Endothelial cell of umbilical vein (primary cell): ENCODE results near the gene SNX10. TPM values are rescaled to one million over a fixed set of nuclear protein-coding genes. Genes with fewer than 3 reads are reported as not detected.

Source experiments
- BruUV-seq: library from RNA; stranded (reverse); fragments of 400-500 nt; replicated peaks from 2 replicates; lab custom pipeline; 2021; lab: Mats Ljungman, UMichigan
- CTCF ChIA-PET: fragments of 300-600, 350-600 bp; sonication (Branson Sonifier 250); formaldehyde crosslinking; loops from one replicate; lab custom pipeline; 2021; ENCODE audit warnings: antibody characterized with exemption, inconsistent platforms; lab: Charles Lee
- POLR2A ChIA-PET: fragments of 300-600, 350-600 bp; sonication (Branson Sonifier 250); formaldehyde crosslinking; loops from one replicate; lab custom pipeline; 2021; ENCODE audit warnings: antibody characterized with exemption, inconsistent platforms; lab: Charles Lee
- DNase-seq: peaks from one replicate; pipeline ENCODE4 v3.0.0-alpha.2; 2011; ENCODE audit warnings: low read depth, low spot score
- FAIRE-seq: peaks from 2 replicates; lab custom pipeline; 2011; peaks lifted over from hg19 to GRCh38; lab: Jason Lieb, UNC
- H2AFZ ChIP-seq: 2 replicates; pipeline ENCODE4 v1.6.0; 2012; ENCODE audit warnings: low read depth, low read length, control low read depth, inconsistent platforms
- H3K27ac ChIP-seq: 2 replicates; pipeline ENCODE4 v1.5.1; 2011; ENCODE audit warnings: low read depth, mild to moderate bottlenecking, control low read depth, low read length, moderate library complexity; ENCODE audit not compliant: insufficient read depth
- H3K27me3 ChIP-seq, 2 experiments: 2 replicates each; pipeline versions ENCODE4 v1.6.0 to v1.6.1; 2011; ENCODE audit warnings: low read length in 2 of 2, mixed read lengths in 1 of 2; ENCODE audit not compliant: control insufficient read depth in 2 of 2, insufficient read depth in 2 of 2
- H3K36me3 ChIP-seq, 2 experiments: 2 replicates in 1 of 2; 3 replicates in 1 of 2; pipeline ENCODE4 v1.5.1; 2011; ENCODE audit warnings: low read length in 2 of 2, mild to moderate bottlenecking in 1 of 2, moderate library complexity in 1 of 2; ENCODE audit not compliant: control insufficient read depth in 2 of 2, insufficient read depth in 2 of 2; ENCODE audit errors: extremely low read depth in 1 of 2
- H3K4me1 ChIP-seq: 3 replicates; pipeline ENCODE4 v1.5.1; 2011; ENCODE audit warnings: mild to moderate bottlenecking, low read length; ENCODE audit not compliant: control insufficient read depth, insufficient read depth; ENCODE audit errors: extremely low read depth
- H3K4me2 ChIP-seq: 2 replicates; pipeline ENCODE4 v1.6.1; 2011; ENCODE audit warnings: low read length, control low read depth, mixed read lengths; ENCODE audit not compliant: insufficient read depth
- H3K4me3 ChIP-seq, 3 experiments: fragments of 200-600 bp in 1 of 3; sonication (generic), shearing (Covaris generic) in 1 of 3; replicated peaks in 1 of 3; 2 replicates each; pipeline ENCODE4 v1.5.1; 2011 to 2016; ENCODE audit warnings: control low read depth in 3 of 3, low read length in 3 of 3, mild to moderate bottlenecking in 2 of 3, inconsistent platforms in 1 of 3, low read depth in 1 of 3, moderate library complexity in 1 of 3; ENCODE audit not compliant: insufficient read depth in 1 of 3
- H3K79me2 ChIP-seq: 2 replicates; pipeline ENCODE4 v1.6.0; 2012; ENCODE audit warnings: low read length, inconsistent platforms; ENCODE audit not compliant: control insufficient read depth, insufficient read depth
- H3K9ac ChIP-seq: replicated peaks from 2 replicates; pipeline ENCODE3; 2011; ENCODE audit warnings: low read length, control low read depth; ENCODE audit not compliant: insufficient read depth; ENCODE audit errors: extremely low read depth
- H3K9me1 ChIP-seq: replicated peaks from 3 replicates; pipeline ENCODE4 v1.6.0; 2011; ENCODE audit warnings: mild to moderate bottlenecking, low read length; ENCODE audit not compliant: control insufficient read depth, insufficient read depth; ENCODE audit errors: extremely low read depth
- H3K9me3 ChIP-seq: replicated peaks from 2 replicates; pipeline ENCODE4 v1.5.1; 2012; ENCODE audit warnings: low read length, inconsistent platforms; ENCODE audit not compliant: control insufficient read depth, insufficient read depth
- H4K20me1 ChIP-seq: replicated peaks from 2 replicates; pipeline ENCODE3; 2011; ENCODE audit warnings: mild to moderate bottlenecking, low read length; ENCODE audit not compliant: control insufficient read depth, insufficient read depth; ENCODE audit errors: extremely low read depth
- CTCF ChIP-seq, 2 donors: IDR thresholded peaks; 1 replicate in 1 of 2; 2 replicates in 1 of 2; pipeline ENCODE4 v1.5.1; 2011; ENCODE audit warnings: low read length in 2 of 2, mild to moderate bottlenecking in 2 of 2, moderate library complexity in 2 of 2, control low read depth in 1 of 2, inconsistent platforms in 1 of 2, low read depth in 1 of 2; ENCODE audit not compliant: insufficient read depth in 1 of 2; ENCODE audit errors: extremely low read depth in 1 of 2
- EZH2 ChIP-seq: IDR thresholded peaks from 2 replicates; pipeline ENCODE4 v1.6.1; 2012; ENCODE audit warnings: borderline replicate concordance, low read depth, mild to moderate bottlenecking, moderate library complexity, low read length, inconsistent platforms; ENCODE audit not compliant: severe bottlenecking
- FOS ChIP-seq: IDR thresholded peaks from 2 replicates; pipeline ENCODE4 v1.6.1; 2011; ENCODE audit warnings: mild to moderate bottlenecking, low read length, moderate library complexity, borderline replicate concordance; ENCODE audit not compliant: insufficient read depth
- GATA2 ChIP-seq: IDR thresholded peaks from 2 replicates; pipeline ENCODE4 v1.7.0; 2011; ENCODE audit warnings: low read depth, mild to moderate bottlenecking, moderate library complexity, mixed read lengths, low read length; ENCODE audit not compliant: insufficient read length, insufficient read depth
- JUN ChIP-seq: IDR thresholded peaks from 2 replicates; pipeline ENCODE4 v1.6.1; 2011; ENCODE audit warnings: borderline replicate concordance, low read depth; ENCODE audit not compliant: insufficient read length, insufficient read depth
- MAX ChIP-seq: IDR thresholded peaks from 2 replicates; pipeline ENCODE4 v1.6.1; 2011; ENCODE audit not compliant: insufficient read depth, insufficient read length
- MYC ChIP-seq: IDR thresholded peaks from one replicate; pipeline ENCODE4 v1.6.1; 2011; ENCODE audit warnings: mild to moderate bottlenecking, low read depth, low read length
- POLR2A ChIP-seq: IDR thresholded peaks from 2 replicates; pipeline ENCODE4 v1.6.1; 2012; ENCODE audit warnings: low read depth, mild to moderate bottlenecking, control low read depth, low read length
- POLR2AphosphoS5 ChIP-seq: IDR thresholded peaks from 2 replicates; pipeline ENCODE4 v1.6.1; 2012; ENCODE audit warnings: low read depth, mild to moderate bottlenecking, control low read depth, low read length, moderate library complexity; ENCODE audit not compliant: insufficient read depth
- dilution Hi-C: fragments of 300-500 bp; cut with MboI; formaldehyde crosslinking; loops from one replicate; pipeline ENCODE4 v1.15.0; 2019; ENCODE audit warnings: low sequenced_read_pairs; ENCODE audit not compliant: extremely low pct_ligation_motif_present
- intact Hi-C: fragments of 100-400 bp; cut with micrococcal nuclease; formaldehyde crosslinking; loops from one replicate; pipeline ENCODE4 v1.10.0; 2022
- polyA plus RNA-seq, 4 experiments: library from polyadenylated mRNA; depleted of rRNA in 3 of 4; stranded (reverse) in 3 of 4; unstranded in 1 of 4; fragments of >200 nt; gene quantifications; 2 replicates each; pipeline versions ENCODE4 v1.2.1 to v1.2.3, GENCODE V29; 2011 to 2012; ENCODE audit warnings: missing spikeins in 1 of 4
- total RNA-seq: library from RNA; stranded (reverse); gene quantifications from 2 replicates; pipeline ENCODE4 v1.2.3, GENCODE V29; 2021

SNX10 gene
- total and polyA plus RNA-seq, 2 donors (not counting 3 experiments of a cell fraction or from before 2014, with no cell fraction given) = 0.25 to 0.80 TPM

- H3K9ac ChIP-seq = no peak overlapping the region
- FAIRE-seq (no peak), DNase-seq (no peak)
- H3K79me2 ChIP-seq = no peaks in the 10 kb centered on the region
- ChIA-PET CTCF (interaction anchor here (1.9 kb wide), 1 partner anchor 10 kb away, joined by 5 read pairs; no protein-coding TSS in a partner anchor), POLR2A (no interaction called here)
- H3K27me3 ChIP-seq = peaks cover 0 to 3% of the 10 kb centered on the region in 2 experiments
- no peaks in the 10 kb centered on the region for H3K9me3 ChIP-seq
- H3K36me3 ChIP-seq = no peaks in the 10 kb centered on the region
- no TSS peak for BruUV-seq
- no peaks in the 10 kb centered on the region for H4K20me1 ChIP-seq
- no peak overlapping the region for H3K4me3 ChIP-seq
- H2AFZ ChIP-seq = no peak overlapping the region
- no peaks in the 10 kb centered on the region for H3K9me1 ChIP-seq
- no peak overlapping the region for H3K27ac ChIP-seq
- intact Hi-C loops = no loop called here
- H3K4me2 ChIP-seq = no peak overlapping the region
- TF ChIP-seq JUN (no peak), GATA2 (no peak), POLR2AphosphoS5 (no peak), CTCF (IDR thresholded peaks at IDR 0.05; ENCODE audit: extremely low read depth in 1 of 2, insufficient read depth in 1 of 2, low read depth in 1 of 2, low read length in 2 of 2) (no peak), MYC (no peak), POLR2A (no peak), FOS (no peak), EZH2 (no peak), MAX (no peak)
- dilution Hi-C loops = no loop called here
- H3K4me1 ChIP-seq = no peaks in the 10 kb centered on the region
Measured at GRCh38 chr7:26305090-26305868, 13.6 kb downstream of the SNX10 start.
